ENCODE data around the gene LMO1.
A peak's percentile ranks its signal among the peaks of the same experiment; 100 is the strongest.

The LMO1 gene

GRCh38 chr11:8202516-8203413 lies 60.9 kb downstream of the LMO1 start:
- DNase-seq = no peak

- DNase-seq = no peak
These were observed 61.9 kb downstream of the LMO1 start for GRCh38 chr11:8201644-8202365.

- no peak for DNase-seq
These were observed 64.0 kb downstream of the LMO1 start for GRCh38 chr11:8199676-8200075.

GRCh38 chr11:8196749-8197148 lies 66.9 kb downstream of the LMO1 start:
- no peak for DNase-seq

- DNase-seq = no peak
These were observed 68.7 kb downstream of the LMO1 start for GRCh38 chr11:8194956-8195355.

GRCh38 chr11:8192896-8193209 lies 70.8 kb downstream of the LMO1 start:
- DNase-seq = no peak

- DNase-seq = peak; percentile 70
These were observed 71.4 kb downstream of the LMO1 start for GRCh38 chr11:8192016-8192895.

GRCh38 chr11:8190431-8190830 lies 73.2 kb downstream of the LMO1 start:
- DNase-seq = no peak

GRCh38 chr11:8186429-8186828 lies 77.2 kb downstream of the LMO1 start:
- DNase-seq = no peak

GRCh38 chr11:8183111-8183510 lies 80.6 kb downstream of the LMO1 start:
- DNase-seq = no peak

- no peak for DNase-seq
These were observed 83.2 kb downstream of the LMO1 start for GRCh38 chr11:8180469-8180868.

GRCh38 chr11:8178297-8178696 lies 85.4 kb downstream of the LMO1 start:
- DNase-seq = no peak

GRCh38 chr11:8177136-8177535 lies 86.5 kb downstream of the LMO1 start:
- DNase-seq = no peak
